Erythroblast (primary cell): Measurements from ENCODE around the gene TFDP1.

Source experiments
- GATA1 ChIP-seq: IDR thresholded peaks from 2 replicates; pipeline ENCODE4 v1.6.1; 2011; ENCODE audit warnings: low read depth, mild to moderate bottlenecking, control low read depth, low read length, moderate library complexity
- POLR2A ChIP-seq: IDR thresholded peaks from 2 replicates; pipeline ENCODE4 v1.6.1; 2011; ENCODE audit warnings: mild to moderate bottlenecking, low read length

- TF ChIP-seq POLR2A (no peak), GATA1 (no peak)
These were observed 46.3 kb downstream of the TFDP1 start for GRCh38 chr13:113630804-113631203.
